Activated T-cell treated with anti-CD3 and anti-CD28 coated beads for 24 hours (primary cell): Measurements from ENCODE around the gene PCDHB8.
"Not testable (repeated sequence)": the region's sequence is repeated elsewhere in the genome, so short reads cannot be mapped to it uniquely, and the experiment has no call there.

Experiments
- DNase-seq: peaks from one replicate; pipeline ENCODE4 v3.0.0-alpha.2; 2020; ENCODE audit warnings: low read depth

The PCDHB8 gene

DNA sequence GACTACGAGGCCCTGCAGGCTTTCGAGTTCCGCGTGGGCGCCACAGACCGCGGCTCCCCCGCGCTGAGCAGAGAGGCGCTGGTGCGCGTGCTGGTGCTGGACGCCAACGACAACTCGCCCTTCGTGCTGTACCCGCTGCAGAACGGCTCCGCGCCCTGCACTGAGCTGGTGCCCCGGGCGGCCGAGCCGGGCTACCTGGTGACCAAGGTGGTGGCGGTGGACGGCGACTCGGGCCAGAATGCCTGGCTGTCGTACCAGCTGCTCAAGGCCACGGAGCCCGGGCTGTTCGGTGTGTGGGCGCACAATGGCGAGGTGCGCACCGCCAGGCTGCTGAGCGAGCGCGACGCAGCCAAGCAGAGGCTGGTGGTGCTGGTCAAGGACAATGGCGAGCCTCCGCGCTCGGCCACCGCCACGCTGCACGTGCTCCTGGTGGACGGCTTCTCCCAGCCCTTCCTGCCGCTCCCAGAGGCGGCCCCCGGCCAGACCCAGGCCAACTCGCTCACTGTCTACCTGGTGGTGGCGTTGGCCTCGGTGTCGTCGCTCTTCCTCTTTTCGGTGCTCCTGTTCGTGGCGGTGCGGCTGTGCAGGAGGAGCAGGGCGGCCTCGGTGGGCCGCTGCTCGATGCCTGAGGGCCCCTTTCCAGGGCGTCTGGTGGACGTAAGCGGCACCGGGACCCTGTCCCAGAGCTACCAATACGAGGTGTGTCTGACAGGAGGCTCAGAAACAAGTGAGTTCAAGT is 6.7 kb downstream of the PCDHB8 start:
- not testable (repeated sequence) for DNase-seq

DNA sequence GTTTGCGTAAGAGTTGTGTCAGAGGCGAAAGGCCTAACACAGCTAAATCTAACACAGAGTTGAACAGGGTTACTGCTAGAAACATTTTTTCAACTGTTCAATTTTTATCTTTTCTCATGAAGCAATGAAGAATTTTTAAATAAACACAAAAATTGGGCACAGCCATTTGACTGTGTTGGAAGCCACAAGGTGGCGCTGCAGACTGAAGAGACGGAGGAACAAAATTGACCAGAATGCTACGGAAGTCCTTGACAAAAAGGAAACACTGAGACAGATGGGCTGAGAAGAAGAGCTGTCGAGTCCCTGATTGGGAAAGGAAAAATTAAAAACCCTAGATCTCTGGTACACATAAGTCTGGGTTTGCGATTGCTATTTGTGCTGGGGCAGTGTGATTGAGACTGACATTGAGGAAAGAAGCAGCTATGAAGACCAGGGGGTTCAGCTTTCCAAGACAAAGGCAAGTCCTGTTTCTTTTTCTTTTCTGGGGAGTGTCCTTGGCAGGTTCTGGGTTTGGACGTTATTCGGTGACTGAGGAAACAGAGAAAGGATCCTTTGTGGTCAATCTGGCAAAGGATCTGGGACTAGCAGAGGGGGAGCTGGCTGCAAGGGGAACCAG is 9.4 kb downstream of the PCDHB8 start, which contains the start of gene PCDHB9:
Gene PCDHB9, plus strand, starts transcription at position 265 of the 616 bp plus-strand sequence. Its CDS starts 158 bp downstream, at position 423.
- no peak for DNase-seq

DNA sequence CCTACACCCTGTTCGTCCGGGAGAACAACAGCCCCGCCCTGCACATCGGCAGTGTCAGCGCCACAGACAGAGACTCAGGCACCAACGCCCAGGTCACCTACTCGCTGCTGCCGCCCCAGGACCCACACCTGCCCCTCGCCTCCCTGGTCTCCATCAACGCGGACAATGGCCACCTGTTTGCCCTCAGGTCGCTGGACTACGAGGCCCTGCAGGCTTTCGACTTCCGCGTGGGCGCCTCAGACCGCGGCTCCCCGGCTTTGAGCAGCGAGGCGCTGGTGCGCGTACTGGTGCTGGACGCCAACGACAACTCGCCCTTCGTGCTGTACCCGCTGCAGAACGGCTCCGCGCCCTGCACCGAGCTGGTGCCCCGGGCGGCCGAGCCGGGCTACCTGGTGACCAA is 11.1 kb downstream of the PCDHB8 start:
- DNase-seq, result not testable (repeated sequence)

DNA sequence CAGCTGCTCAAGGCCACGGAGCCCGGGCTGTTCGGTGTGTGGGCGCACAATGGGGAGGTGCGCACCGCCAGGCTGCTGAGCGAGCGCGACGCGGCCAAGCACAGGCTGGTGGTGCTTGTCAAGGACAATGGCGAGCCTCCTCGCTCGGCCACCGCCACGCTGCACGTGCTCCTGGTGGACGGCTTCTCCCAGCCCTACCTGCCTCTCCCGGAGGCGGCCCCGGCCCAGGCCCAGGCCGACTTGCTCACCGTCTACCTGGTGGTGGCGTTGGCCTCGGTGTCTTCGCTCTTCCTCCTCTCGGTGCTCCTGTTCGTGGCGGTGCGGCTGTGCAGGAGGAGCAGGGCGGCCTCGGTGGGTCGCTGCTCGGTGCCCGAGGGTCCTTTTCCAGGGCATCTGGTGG is 11.5 kb downstream of the PCDHB8 start:
- not testable (repeated sequence) for DNase-seq

DNA sequence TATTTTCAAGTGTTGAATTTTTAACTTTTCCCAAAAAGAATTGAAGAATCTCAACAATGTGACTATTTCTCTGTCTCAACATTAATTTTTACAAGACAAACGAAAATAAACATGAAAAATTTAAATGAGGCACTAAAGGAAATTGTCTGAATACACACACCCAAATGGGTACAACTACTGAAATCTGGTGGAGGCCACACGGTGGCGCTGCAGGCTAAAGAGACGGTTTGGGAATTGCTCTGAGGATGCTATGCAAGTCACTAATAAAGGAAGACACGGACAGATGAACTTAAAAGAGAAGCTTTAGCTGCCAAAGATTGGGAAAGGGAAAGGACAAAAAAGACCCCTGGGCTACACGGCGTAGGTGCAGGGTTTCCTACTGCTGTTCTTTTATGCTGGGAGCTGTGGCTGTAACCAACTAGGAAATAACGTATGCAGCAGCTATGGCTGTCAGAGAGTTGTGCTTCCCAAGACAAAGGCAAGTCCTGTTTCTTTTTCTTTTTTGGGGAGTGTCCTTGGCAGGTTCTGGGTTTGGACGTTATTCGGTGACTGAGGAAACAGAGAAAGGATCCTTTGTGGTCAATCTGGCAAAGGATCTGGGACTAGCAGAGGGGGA is 14.6 kb downstream of the PCDHB8 start, which contains the start of gene PCDHB10:
Gene PCDHB10, plus strand, starts transcription at position 244 of the 616 bp plus-strand sequence. Its CDS starts 200 bp downstream, at position 444.
- DNase-seq, result no peak

DNA sequence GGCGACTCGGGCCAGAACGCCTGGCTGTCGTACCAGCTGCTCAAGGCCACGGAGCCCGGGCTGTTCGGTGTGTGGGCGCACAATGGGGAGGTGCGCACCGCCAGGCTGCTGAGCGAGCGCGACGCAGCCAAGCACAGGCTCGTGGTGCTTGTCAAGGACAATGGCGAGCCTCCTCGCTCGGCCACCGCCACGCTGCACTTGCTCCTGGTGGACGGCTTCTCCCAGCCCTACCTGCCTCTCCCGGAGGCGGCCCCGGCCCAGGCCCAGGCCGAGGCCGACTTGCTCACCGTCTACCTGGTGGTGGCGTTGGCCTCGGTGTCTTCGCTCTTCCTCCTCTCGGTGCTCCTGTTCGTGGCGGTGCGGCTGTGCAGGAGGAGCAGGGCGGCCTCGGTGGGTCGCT is 16.7 kb downstream of the PCDHB8 start:
- not testable (repeated sequence) for DNase-seq

DNA sequence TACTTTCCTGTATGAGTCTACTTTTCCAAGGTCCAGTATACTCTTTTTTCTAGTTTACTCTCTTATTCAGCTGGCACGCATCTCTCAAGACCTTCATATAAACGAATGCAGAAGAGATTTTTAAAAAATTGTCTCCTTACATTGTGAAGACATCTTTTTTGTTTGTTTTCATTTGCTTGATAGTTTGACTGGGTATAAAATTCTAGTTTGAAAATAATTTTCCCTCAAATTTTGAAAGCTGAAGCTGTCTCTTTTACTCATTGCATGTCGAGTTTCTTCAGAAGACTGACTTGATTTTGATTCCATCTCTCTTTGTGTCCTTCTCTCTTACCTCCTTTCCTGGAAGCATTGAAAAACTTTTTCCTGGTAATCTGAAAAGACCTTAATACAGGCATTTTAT is 18.8 kb downstream of the PCDHB8 start:
- no peak for DNase-seq

DNA sequence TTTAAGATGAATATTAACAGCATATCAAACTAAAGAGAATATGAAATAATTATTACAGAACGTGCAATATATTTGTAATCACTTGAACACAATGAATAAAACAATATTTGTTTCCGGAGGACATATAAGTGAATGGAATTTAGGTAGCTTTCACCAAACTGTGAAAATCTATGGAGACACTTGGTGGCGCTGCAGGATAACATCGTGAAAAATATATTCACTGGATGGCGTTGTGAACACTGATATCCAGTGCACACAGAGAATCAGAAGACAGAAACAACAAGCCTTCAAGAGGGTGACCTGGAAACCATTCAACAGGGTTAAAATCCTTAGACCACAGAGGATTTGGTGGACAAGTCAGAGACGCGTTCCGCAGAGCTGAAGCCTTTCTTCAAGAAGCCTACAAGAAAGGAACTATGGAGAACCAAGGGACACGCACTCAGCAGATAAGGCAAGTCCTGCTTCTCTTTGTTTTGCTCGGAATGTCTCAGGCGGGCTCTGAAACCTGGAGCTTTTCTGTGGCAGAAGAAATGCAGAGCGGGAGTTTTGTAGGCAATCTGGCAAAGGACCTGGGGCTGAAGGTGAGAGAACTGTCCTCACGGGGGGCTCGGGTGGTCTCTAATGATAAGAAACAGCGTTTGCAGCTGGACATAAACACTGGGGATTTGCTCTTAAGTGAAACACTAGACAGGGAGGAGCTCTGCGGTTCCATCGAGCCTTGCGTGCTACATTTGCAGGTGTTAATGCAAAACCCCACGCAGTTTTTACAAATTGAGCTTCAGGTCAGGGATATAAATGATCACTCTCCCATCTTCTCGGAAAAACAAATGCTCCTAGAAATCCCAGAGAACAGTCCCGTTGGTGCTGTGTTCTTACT is 22.0 kb downstream of the PCDHB8 start, which contains the start of gene PCDHB11:
Gene PCDHB11, plus strand, starts transcription at position 269 of the 877 bp plus-strand sequence. Its CDS starts 148 bp downstream, at position 417.
- no peak for DNase-seq

DNA sequence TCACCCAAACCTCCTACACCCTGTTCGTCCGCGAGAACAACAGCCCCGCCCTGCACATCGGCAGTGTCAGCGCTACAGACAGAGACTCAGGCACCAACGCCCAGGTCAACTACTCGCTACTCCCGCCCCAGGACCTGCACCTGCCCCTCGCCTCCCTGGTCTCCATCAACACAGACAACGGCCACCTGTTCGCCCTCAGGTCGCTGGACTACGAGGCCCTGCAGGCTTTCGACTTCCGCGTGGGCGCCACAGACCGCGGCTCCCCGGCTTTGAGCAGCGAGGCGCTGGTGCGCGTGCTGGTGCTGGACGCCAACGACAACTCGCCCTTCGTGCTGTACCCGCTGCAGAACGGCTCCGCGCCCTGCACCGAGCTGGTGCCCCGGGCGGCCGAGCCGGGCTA is 23.5 kb downstream of the PCDHB8 start:
- DNase-seq, result not testable (repeated sequence)

DNA sequence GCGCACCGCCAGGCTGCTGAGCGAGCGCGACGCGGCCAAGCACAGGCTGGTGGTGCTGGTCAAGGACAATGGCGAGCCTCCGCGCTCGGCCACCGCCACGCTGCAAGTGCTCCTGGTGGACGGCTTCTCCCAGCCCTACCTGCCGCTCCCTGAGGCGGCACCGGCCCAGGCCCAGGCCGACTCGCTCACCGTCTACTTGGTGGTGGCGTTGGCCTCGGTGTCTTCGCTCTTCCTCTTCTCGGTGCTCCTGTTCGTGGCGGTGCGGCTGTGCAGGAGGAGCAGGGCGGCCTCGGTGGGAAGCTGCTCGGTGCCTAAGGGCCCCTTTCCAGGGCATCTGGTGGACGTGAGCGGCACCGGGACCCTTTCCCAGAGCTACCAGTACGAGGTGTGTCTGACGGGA is 24.1 kb downstream of the PCDHB8 start:
- DNase-seq, result not testable (repeated sequence)

DNA sequence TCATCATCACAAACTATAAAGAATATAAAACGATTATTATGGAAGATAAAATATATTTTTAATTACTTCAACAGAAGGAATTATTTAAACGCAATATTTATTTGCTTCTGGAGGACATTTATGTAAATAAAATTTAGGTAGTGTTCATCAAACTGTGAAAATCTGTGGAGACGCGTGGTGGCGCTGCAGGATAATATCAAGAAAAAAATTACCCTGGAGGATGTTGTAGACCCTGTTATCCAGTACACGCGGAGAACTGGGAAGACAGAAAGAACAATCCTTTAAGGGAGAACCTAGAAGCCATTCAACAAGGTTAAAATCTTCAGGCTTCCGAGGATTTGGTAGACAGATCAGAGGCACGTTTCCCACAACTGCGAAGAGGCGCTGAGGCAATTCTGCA is 30.9 kb downstream of the PCDHB8 start, which contains the start of gene PCDHB12:
Gene PCDHB12, plus strand, starts transcription at position 242 of the 400 bp plus-strand sequence. CDS start 189 bp downstream, outside the sequence.
- DNase-seq, result no peak

DNA sequence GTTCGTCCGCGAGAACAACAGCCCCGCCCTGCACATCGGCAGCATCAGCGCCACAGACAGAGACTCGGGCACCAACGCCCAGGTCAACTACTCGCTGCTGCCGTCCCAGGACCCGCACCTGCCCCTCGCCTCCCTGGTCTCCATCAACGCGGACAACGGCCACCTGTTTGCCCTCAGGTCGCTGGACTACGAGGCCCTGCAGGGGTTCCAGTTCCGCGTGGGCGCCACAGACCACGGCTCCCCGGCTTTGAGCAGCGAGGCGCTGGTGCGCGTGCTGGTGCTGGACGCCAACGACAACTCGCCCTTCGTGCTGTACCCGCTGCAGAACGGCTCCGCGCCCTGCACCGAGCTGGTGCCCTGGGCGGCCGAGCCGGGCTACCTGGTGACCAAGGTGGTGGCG is 32.7 kb downstream of the PCDHB8 start:
- not testable (repeated sequence) for DNase-seq

DNA sequence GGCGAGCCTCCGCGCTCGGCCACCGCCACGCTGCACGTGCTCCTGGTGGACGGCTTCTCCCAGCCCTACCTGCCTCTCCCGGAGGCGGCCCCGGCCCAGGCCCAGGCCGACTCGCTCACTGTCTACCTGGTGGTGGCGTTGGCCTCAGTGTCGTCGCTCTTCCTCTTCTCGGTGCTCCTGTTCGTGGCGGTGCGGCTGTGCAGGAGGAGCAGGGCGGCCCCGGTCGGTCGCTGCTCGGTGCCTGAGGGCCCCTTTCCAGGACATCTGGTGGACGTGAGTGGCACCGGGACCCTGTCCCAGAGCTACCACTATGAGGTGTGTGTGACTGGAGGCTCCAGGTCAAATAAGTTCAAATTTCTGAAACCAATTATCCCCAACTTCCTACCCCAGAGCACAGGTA is 33.3 kb downstream of the PCDHB8 start:
- not testable (repeated sequence) for DNase-seq

DNA sequence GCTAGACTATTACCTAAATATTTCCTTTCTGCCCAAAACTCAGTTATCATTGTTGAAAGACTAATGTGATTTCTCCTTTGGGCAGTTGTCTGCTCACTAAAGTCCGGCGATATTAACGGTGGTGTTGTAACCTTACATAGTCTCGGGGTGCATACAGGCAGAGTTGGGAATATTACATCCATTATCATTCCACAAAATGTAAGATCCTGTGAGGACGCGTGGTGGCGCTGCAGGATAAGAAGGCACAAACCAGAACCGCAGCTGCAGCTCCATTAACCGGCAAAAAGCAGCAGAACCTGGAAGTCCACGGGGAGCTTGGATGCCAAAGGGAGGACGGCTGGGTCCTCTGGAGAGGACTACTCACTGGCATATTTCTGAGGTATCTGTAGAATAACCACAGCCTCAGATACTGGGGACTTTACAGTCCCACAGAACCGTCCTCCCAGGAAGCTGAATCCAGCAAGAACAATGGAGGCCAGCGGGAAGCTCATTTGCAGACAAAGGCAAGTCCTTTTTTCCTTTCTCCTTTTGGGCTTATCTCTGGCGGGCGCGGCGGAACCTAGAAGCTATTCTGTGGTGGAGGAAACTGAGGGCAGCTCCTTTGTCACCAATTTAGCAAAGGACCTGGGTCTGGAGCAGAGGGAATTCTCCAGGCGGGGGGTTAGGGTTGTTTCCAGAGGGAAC is 36.2 kb downstream of the PCDHB8 start, which contains the start of gene PCDHB13:
Gene PCDHB13, plus strand, starts transcription at position 264 of the 684 bp plus-strand sequence. Its CDS starts 205 bp downstream, at position 469.
- DNase-seq, result not testable (repeated sequence)

DNA sequence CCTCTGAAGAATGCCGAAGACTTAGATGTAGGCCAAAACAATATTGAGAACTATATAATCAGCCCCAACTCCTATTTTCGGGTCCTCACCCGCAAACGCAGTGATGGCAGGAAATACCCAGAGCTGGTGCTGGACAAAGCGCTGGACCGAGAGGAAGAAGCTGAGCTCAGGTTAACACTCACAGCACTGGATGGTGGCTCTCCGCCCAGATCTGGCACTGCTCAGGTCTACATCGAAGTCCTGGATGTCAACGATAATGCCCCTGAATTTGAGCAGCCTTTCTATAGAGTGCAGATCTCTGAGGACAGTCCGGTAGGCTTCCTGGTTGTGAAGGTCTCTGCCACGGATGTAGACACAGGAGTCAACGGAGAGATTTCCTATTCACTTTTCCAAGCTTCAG is 37.0 kb downstream of the PCDHB8 start:
- DNase-seq, result not testable (repeated sequence)

DNA sequence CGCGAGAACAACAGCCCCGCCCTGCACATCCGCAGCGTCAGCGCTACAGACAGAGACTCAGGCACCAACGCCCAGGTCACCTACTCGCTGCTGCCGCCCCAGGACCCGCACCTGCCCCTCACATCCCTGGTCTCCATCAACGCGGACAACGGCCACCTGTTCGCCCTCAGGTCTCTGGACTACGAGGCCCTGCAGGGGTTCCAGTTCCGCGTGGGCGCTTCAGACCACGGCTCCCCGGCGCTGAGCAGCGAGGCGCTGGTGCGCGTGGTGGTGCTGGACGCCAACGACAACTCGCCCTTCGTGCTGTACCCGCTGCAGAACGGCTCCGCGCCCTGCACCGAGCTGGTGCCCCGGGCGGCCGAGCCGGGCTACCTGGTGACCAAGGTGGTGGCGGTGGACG is 37.9 kb downstream of the PCDHB8 start:
- not testable (repeated sequence) for DNase-seq

DNA sequence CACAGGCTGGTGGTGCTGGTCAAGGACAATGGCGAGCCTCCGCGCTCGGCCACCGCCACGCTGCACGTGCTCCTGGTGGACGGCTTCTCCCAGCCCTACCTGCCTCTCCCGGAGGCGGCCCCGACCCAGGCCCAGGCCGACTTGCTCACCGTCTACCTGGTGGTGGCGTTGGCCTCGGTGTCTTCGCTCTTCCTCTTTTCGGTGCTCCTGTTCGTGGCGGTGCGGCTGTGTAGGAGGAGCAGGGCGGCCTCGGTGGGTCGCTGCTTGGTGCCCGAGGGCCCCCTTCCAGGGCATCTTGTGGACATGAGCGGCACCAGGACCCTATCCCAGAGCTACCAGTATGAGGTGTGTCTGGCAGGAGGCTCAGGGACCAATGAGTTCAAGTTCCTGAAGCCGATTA is 38.4 kb downstream of the PCDHB8 start:
- DNase-seq, result not testable (repeated sequence)

DNA sequence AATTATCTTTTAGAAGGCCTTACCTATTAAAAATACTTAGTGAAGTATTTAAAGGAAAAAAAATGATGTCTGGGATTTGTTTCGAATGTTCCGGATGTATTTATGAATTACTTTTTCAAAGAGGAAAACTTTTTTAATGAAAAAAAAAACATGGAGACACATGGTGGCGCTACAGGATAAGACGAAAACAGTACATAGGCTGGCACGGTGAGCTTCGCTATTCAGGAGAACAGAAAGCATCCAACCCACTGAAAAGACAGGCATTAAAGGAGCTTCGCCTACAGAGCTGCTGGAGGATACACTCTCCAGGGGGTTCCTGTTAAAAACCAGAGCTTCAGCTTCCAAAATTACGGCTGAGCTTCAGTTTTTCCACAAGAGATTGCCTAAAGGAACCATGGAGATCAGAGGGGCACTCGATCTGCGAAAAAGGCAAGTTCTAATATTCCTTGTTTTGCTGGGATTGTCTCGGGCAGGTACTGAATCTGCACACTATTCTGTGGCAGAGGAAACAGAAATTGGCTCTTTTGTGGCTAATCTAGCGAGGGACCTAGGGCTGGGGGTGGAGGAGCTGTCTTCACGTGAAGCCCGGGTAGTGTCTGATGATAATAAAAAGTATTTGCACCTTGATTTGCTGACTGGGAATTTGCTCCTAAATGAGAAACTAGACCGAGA is 45.7 kb downstream of the PCDHB8 start, which contains the start of gene PCDHB14:
Gene PCDHB14, plus strand, starts transcription at position 232 of the 672 bp plus-strand sequence. Its CDS starts 163 bp downstream, at position 395.
- no peak for DNase-seq

DNA sequence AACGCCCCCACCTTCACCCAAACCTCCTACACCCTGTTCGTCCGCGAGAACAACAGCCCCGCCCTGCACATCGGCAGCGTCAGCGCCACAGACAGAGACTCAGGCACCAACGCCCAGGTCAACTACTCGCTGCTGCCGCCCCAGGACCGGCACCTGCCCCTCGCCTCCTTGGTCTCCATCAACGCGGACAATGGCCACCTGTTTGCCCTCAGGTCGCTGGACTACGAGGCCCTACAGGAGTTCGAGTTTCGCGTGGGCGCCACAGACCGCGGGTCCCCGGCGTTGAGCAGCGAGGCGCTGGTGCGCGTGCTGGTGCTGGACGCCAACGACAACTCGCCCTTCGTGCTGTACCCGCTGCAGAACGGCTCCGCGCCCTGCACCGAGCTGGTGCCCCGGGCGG is 47.3 kb downstream of the PCDHB8 start:
- not testable (repeated sequence) for DNase-seq

DNA sequence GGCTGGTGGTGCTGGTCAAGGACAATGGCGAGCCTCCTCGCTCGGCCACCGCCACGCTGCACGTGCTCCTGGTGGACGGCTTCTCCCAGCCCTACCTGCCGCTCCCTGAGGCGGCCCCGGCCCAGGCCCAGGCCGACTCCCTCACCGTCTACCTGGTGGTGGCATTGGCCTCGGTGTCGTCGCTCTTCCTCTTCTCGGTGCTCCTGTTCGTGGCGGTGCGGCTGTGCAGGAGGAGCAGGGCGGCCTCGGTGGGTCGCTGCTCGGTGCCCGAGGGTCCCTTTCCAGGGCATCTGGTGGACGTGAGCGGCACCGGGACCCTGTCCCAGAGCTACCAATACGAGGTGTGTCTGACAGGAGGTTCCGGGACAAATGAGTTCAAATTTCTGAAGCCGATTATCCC is 47.8 kb downstream of the PCDHB8 start:
- not testable (repeated sequence) for DNase-seq
